GM10248 (cell line): Measurements from ENCODE around the gene TMCO4.

Experiments
- CTCF ChIA-PET: fragments of 300-600 bp; sonication (Branson Sonifier 250); formaldehyde crosslinking; extraction: SDS; loops from one replicate; lab custom pipeline; 2021; ENCODE audit warnings: antibody characterized with exemption; lab: Yijun Ruan, JAX
- POLR2A ChIA-PET: fragments of 350-650 bp; sonication (Branson Sonifier 250); formaldehyde crosslinking; extraction: SDS; loops from one replicate; lab custom pipeline; 2020; ENCODE audit warnings: antibody characterized with exemption; lab: Yijun Ruan, JAX
- DNase-seq: peaks from one replicate; pipeline ENCODE4 v3.0.0; 2012; ENCODE audit errors: extremely low spot score
- CTCF ChIP-seq: IDR thresholded peaks from 2 replicates; pipeline ENCODE4 v1.5.1; 2012; ENCODE audit warnings: mild to moderate bottlenecking, low read depth; ENCODE audit errors: extremely low read depth, missing control alignments, control extremely low read depth

Gene TMCO4

GRCh38 chr1:19689085-19689757 lies 110.5 kb downstream of the TMCO4 start:
- no peak for TF ChIP-seq CTCF

GRCh38 chr1:19688041-19688842 lies 111.5 kb downstream of the TMCO4 start:
- CTCF ChIA-PET, result interaction anchor here (1.2 to 9.1 kb wide), 3 partner anchors 17 to 27 kb away, joined by 3 to 80 read pairs (median 6); no protein-coding TSS in a partner anchor
- POLR2A ChIA-PET, result no interaction called here
- no peak for TF ChIP-seq CTCF
- no peak for DNase-seq

More at GRCh38 chr1:19689085-19689757, 110.5 kb downstream of the TMCO4 start:
- ChIA-PET CTCF (interaction anchor here (0.8 to 9.1 kb wide), 4 partner anchors 9 to 28 kb away, joined by 3 to 80 read pairs (median 4); no protein-coding TSS in a partner anchor), POLR2A (no interaction called here)
- no peak for DNase-seq

GRCh38 chr1:19687414-19687813 lies 112.3 kb downstream of the TMCO4 start:
- ChIA-PET CTCF (interaction anchor here (1.9 kb wide), 1 partner anchor 26 kb away, joined by 6 read pairs; no protein-coding TSS in a partner anchor), POLR2A (no interaction called here)
- DNase-seq, result no peak

GRCh38 chr1:19685994-19686393 lies 113.7 kb downstream of the TMCO4 start:
- ChIA-PET POLR2A (no interaction called here), CTCF (interaction anchor here (2.0 kb wide), 1 partner anchor 24 kb away, joined by 7 read pairs; no protein-coding TSS in a partner anchor)
- no peak for TF ChIP-seq CTCF
- no peak for DNase-seq

More at GRCh38 chr1:19687414-19687813, 112.3 kb downstream of the TMCO4 start:
- no peak for TF ChIP-seq CTCF

GRCh38 chr1:19684677-19685076 lies 115.0 kb downstream of the TMCO4 start:
- no peak for TF ChIP-seq CTCF
- CTCF ChIA-PET, result interaction anchor here (0.9 to 2.0 kb wide), 3 partner anchors 20 to 24 kb away, joined by 3 to 7 read pairs (median 3); no protein-coding TSS in a partner anchor
- POLR2A ChIA-PET, result no interaction called here
- no peak for DNase-seq

GRCh38 chr1:19683351-19683750 lies 116.4 kb downstream of the TMCO4 start:
- DNase-seq, result no peak
- POLR2A ChIA-PET, result no interaction called here
- CTCF ChIA-PET, result interaction anchor here (0.8 to 0.9 kb wide), 2 partner anchors 22 to 60 kb away, joined by 3 read pairs; no protein-coding TSS in a partner anchor
- TF ChIP-seq CTCF, result no peak
